Kidney capillary endothelial cell (primary cell): Measurements from ENCODE around the gene AIP.
"Not testable (repeated sequence)": the region's sequence is repeated elsewhere in the genome, so short reads cannot be mapped to it uniquely, and the experiment has no call there.

Experiments used
- DNase-seq: peaks from one replicate; pipeline ENCODE4 v3.0.0-alpha.2; 2018; ENCODE audit warnings: low spot score

The AIP gene

DNA sequence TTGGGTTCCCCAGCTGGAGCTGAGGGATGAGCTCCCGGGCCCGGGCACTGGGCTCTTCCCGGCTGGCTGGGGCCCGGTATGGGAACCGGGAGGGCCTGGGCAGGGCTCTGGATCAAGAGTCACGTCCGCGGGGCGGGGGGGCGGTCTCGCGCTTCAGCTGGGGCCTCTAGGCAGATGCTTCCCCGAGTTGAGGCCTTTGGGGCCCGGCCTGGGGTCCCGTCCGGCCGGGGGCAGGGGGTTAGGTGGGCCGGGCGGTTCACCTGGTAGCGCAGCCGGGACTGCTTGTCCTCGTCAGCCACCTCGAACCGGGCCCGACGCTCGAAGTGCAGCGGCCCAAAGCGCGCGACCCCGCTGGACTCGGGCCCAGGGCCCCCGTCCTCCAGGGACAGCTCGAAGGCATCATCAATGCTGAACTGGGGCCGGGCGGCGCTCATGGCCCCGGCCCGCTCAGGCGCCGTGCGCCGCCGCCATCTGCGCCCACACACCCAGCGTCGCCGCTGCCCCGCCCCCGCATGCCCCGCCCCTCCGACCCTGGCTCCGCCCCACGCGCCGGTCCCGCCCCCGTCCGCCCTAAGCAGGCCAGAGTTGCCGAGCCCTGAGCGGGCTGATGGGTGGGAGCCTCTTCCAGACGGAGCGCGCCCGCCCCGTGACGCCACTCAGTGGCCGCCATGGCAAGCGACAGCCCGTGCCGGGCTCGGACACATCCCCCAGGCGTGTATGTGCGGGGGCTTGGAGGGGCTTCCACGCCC, 13.9 kb upstream of the AIP start, which contains the start of gene TMEM134:
TSS of gene TMEM134 (minus strand) at position 493 of the 749 bp plus-strand sequence. CDS start at position 434, 59 bp downstream.
- DNase-seq = peak; percentile 87

GRCh38 chr11:67469508-67469811, 13.4 kb upstream of the AIP start:
- no peak for DNase-seq

- no peak for DNase-seq
Observed at GRCh38 chr11:67470337-67471002, 12.4 kb upstream of the AIP start.

- DNase-seq = no peak
Observed at GRCh38 chr11:67472882-67473281, 9.9 kb upstream of the AIP start.

GRCh38 chr11:67476692-67477091, 6.1 kb upstream of the AIP start:
- DNase-seq = not testable (repeated sequence)

GRCh38 chr11:67477344-67478050, 5.3 kb upstream of the AIP start:
- DNase-seq = not testable (repeated sequence)

DNA sequence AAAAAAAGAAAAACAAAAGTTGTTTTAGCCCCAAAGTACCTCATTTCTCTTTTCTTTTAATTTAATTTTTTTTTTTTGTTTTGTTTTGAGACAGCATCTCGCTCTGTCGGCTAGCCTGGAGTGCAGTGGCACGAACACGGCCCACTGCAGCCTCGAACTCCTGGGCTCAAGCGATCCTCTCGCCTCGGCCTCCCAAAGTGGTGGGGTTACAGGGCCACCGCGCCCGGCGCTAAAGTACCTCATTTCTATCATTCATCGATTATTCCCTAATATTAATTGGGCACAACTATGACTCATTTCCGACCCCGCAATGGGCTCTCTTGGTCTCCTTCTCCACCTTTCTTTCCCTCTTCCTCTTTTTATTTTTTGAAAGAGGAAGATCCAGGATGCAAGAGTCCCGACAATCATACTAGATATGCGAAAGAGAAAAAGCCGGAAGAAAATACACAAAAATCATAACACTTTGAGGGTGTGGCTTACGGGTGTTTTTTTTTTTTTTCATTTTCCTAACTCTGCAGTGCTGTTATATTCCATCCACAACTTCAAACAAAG, 475 bp upstream of the AIP start:
- DNase-seq = no peak

- DNase-seq = no peak
Observed at GRCh38 chr11:67483831-67484665, 1.2 kb downstream of the AIP start.

GRCh38 chr11:67484847-67485311, 2.1 kb downstream of the AIP start:
- no peak for DNase-seq

GRCh38 chr11:67485873-67486361, 3.1 kb downstream of the AIP start:
- DNase-seq = not testable (repeated sequence)

- DNase-seq = no peak
Observed at GRCh38 chr11:67486481-67487195, 3.8 kb downstream of the AIP start.

- no peak for DNase-seq
Observed at GRCh38 chr11:67489203-67489884, 6.5 kb downstream of the AIP start.

DNA sequence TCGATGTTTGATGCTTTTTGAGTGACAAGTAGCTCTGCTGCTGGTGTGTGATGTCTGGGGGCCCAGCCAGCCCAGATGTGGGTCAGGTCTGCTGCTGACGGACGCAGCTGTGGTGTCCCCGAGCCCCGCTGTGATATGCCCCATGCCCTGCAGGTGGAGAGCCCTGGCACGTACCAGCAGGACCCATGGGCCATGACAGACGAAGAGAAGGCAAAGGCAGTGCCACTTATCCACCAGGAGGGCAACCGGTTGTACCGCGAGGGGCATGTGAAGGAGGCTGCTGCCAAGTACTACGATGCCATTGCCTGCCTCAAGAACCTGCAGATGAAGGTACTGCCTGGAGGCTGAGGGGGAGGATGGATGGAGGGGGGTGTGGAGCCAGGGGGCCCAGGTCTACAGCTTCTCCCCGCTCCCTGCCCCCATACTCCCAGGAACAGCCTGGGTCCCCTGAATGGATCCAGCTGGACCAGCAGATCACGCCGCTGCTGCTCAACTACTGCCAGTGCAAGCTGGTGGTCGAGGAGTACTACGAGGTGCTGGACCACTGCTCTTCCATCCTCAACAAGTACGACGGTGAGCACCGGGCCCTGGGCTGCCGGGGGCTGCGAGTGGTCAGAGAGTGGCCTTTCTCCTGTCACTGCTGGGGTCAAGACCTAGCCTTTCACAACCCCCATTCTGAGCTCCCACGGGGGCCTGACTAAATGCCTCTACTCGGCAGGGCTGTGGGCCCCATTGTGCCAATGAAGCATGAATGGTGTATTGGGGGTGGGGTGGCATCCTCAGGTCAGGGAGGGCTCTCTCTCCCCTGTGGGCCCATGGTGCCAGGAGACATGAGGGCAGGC, 7.3 kb downstream of the AIP start:
- no peak for DNase-seq

GRCh38 chr11:67490727-67491065, 7.9 kb downstream of the AIP start:
- no peak for DNase-seq

- DNase-seq = no peak
Observed at GRCh38 chr11:67491276-67492068, 8.6 kb downstream of the AIP start.

GRCh38 chr11:67492069-67492727, 9.4 kb downstream of the AIP start:
- no peak for DNase-seq

- DNase-seq = no peak
Observed at GRCh38 chr11:67492801-67493547, 10.1 kb downstream of the AIP start.
